HG02759 (cell line): ENCODE measurements around the gene HNRNPH3.
A peak's percentile ranks its signal among the peaks of the same experiment; 100 is the strongest.

Experiments
- ATAC-seq: cut with Tn5 transposase; IDR thresholded peaks from one replicate; pipeline ENCODE4 v1.9.1; 2021; ENCODE audit warnings: mild to moderate bottlenecking, moderate library complexity; ENCODE audit not compliant: unreplicated experiment

The HNRNPH3 gene

GRCh38 chr10:68330852-68331454 is 911 bp upstream of the HNRNPH3 start:
- no peak for ATAC-seq

GRCh38 chr10:68332259-68333057 is 594 bp downstream of the HNRNPH3 start, which contains the start of gene PBLD:
Gene PBLD (minus strand): TSS chr10:68332928. CDS start chr10:68306844, 26,084 bp downstream.
- peak; percentile 33 for ATAC-seq

GRCh38 chr10:68333058-68333395 is 1.2 kb downstream of the HNRNPH3 start:
- no peak for ATAC-seq

GRCh38 chr10:68333440-68334431 is 1.9 kb downstream of the HNRNPH3 start:
- ATAC-seq, result no peak

- no peak for ATAC-seq
These were observed 3.0 kb downstream of the HNRNPH3 start for GRCh38 chr10:68334672-68335467.

GRCh38 chr10:68336754-68337351 is 5.0 kb downstream of the HNRNPH3 start:
- no peak for ATAC-seq

- ATAC-seq, result no peak
These were observed 8.7 kb downstream of the HNRNPH3 start for GRCh38 chr10:68340358-68341080.

GRCh38 chr10:68342909-68343516 is 11.1 kb downstream of the HNRNPH3 start:
- ATAC-seq, result no peak

- ATAC-seq, result no peak
These were observed 13.8 kb downstream of the HNRNPH3 start for GRCh38 chr10:68345621-68346020.

GRCh38 chr10:68346774-68347173 is 14.9 kb downstream of the HNRNPH3 start:
- ATAC-seq, result no peak

- ATAC-seq, result peak; percentile 67
These were observed 16.4 kb downstream of the HNRNPH3 start for GRCh38 chr10:68348265-68348741.

GRCh38 chr10:68353537-68353936 is 21.7 kb downstream of the HNRNPH3 start:
- no peak for ATAC-seq

- ATAC-seq, result no peak
These were observed 27.3 kb downstream of the HNRNPH3 start for GRCh38 chr10:68359189-68359588.

- no peak for ATAC-seq
These were observed 30.7 kb downstream of the HNRNPH3 start for GRCh38 chr10:68362590-68362989.

- no peak for ATAC-seq
These were observed 32.4 kb downstream of the HNRNPH3 start for GRCh38 chr10:68364101-68364886.

- ATAC-seq, result no peak
These were observed 33.7 kb downstream of the HNRNPH3 start for GRCh38 chr10:68365611-68366010.

GRCh38 chr10:68366600-68366999 is 34.7 kb downstream of the HNRNPH3 start:
- no peak for ATAC-seq

- ATAC-seq, result no peak
These were observed 35.3 kb downstream of the HNRNPH3 start for GRCh38 chr10:68367121-68367520.
